ENCODE measurements around the gene TSSC4. TPM values are rescaled to one million over a fixed set of nuclear protein-coding genes. Genes with fewer than 3 reads are reported as not detected.
A peak's percentile ranks its signal among the peaks of the same experiment; 100 is the strongest.

TSSC4 gene
- total and polyA plus RNA-seq, 2 of the 13 experiments (the other 11 are each of a cell fraction or from before 2014, with no cell fraction given) = 16.2 to 58.6 TPM

GRCh38 chr11:2420502-2421225 lies 20.1 kb downstream of the TSSC4 start (continued):
- TF ChIP-seq POGK (CRISPR knock-in tag; conservative IDR thresholded peaks at IDR 0.05) (no peak), TBP (CRISPR knock-in tag; IDR thresholded peaks at IDR 0.05) (no peak), SKIL (CRISPR knock-in tag; IDR thresholded peaks at IDR 0.05; ENCODE audit: borderline replicate concordance) (no peak), ELF1 (CRISPR knock-in tag; IDR thresholded peaks at IDR 0.05) (0 out of 2 replicates have a peak, but pooled peaks have one; percentile 15), SMC3 (IDR thresholded peaks at IDR 0.05; ENCODE audit: low read length) (peak; percentile 62; the same call in 1 of the 2 replicates), E2F2 (CRISPR knock-in tag; IDR thresholded peaks at IDR 0.05; ENCODE audit: borderline replicate concordance) (no peak), E2F1 (CRISPR knock-in tag; IDR thresholded peaks at IDR 0.05) (no peak), MAZ (IDR thresholded peaks at IDR 0.05; ENCODE audit: borderline replicate concordance, low read depth, low read length) (no peak), MAZ (CRISPR knock-in tag; IDR thresholded peaks at IDR 0.05; ENCODE audit: low read depth) (0 out of 2 replicates have a peak, but pooled peaks have one; percentile 15), ZNF264 (CRISPR knock-in tag; IDR thresholded peaks at IDR 0.05) (no peak), MBD4 (IDR thresholded peaks at IDR 0.05; ENCODE audit: borderline replicate concordance, low read length) (no peak), ZNF773 (CRISPR knock-in tag; IDR thresholded peaks at IDR 0.05; ENCODE audit: borderline replicate concordance) (no peak), HOXA3 (CRISPR knock-in tag; IDR thresholded peaks at IDR 0.05) (peak; percentile 26; the same call in 1 of the 2 replicates), ZNF160 (CRISPR knock-in tag; IDR thresholded peaks at IDR 0.05) (no peak), CREB3 (CRISPR knock-in tag; IDR thresholded peaks at IDR 0.05) (no peak), BRCA1 (CRISPR knock-in tag; IDR thresholded peaks at IDR 0.05) (peak; percentile 63; the same call in 1 of the 2 replicates), SP140L (CRISPR knock-in tag; IDR thresholded peaks at IDR 0.05; ENCODE audit: borderline replicate concordance) (no peak), TFE3 (CRISPR knock-in tag; IDR thresholded peaks at IDR 0.05) (no peak), RARG (CRISPR knock-in tag; IDR thresholded peaks at IDR 0.05; ENCODE audit: low read depth) (no peak), ISX (CRISPR knock-in tag; conservative IDR thresholded peaks at IDR 0.05) (no peak), ZNF557 (CRISPR knock-in tag; IDR thresholded peaks at IDR 0.05) (0 out of 2 replicates have a peak, but pooled peaks have one; percentile 33), NR3C1 (CRISPR knock-in tag; IDR thresholded peaks at IDR 0.05) (no peak)

All from HepG2 (cell line).